NB4 (cell line): ENCODE results near the gene NCAPH2.

Experiments used
- DNase-seq: peaks from one replicate; pipeline ENCODE4 v3.0.0; 2010; ENCODE audit warnings: low read depth
- H3K4me3 ChIP-seq: one replicate; pipeline ENCODE4 v1.5.1; 2011; ENCODE audit warnings: mild to moderate bottlenecking, low read depth, low read length, moderate library complexity
- CTCF ChIP-seq: IDR thresholded peaks from one replicate; pipeline ENCODE4 v1.5.1; 2012; ENCODE audit warnings: low read depth, low read length
- MAX ChIP-seq: IDR thresholded peaks from 2 replicates; pipeline ENCODE4 v1.6.1; 2011; ENCODE audit warnings: low read depth, low read length
- MYC ChIP-seq: IDR thresholded peaks from 2 replicates; pipeline ENCODE4 v1.6.1; 2011; ENCODE audit warnings: low read depth, low read length
- POLR2A ChIP-seq: IDR thresholded peaks from 2 replicates; pipeline ENCODE4 v1.6.1; 2011; ENCODE audit warnings: mild to moderate bottlenecking; ENCODE audit not compliant: insufficient read length; ENCODE audit errors: extremely low read depth

The NCAPH2 gene

GRCh38 chr22:50463188-50463900 lies 44.7 kb upstream of the NCAPH2 start:
- DNase-seq, result no peak
- no peak for TF ChIP-seq POLR2A
- no peak for TF ChIP-seq MYC
- TF ChIP-seq MAX, result no peak
- TF ChIP-seq CTCF, result no peak
- H3K4me3 ChIP-seq, result no peak overlapping the region

- TF ChIP-seq CTCF, result no peak
- no peak for TF ChIP-seq MYC
- TF ChIP-seq MAX, result no peak
- no peak for TF ChIP-seq POLR2A
- H3K4me3 ChIP-seq, result no peak overlapping the region
- DNase-seq, result no peak
Measured at GRCh38 chr22:50464451-50464850, 43.6 kb upstream of the NCAPH2 start.

- H3K4me3 ChIP-seq, result no peak overlapping the region
- TF ChIP-seq POLR2A (no peak), CTCF (no peak), MYC (no peak), MAX (no peak)
- no peak for DNase-seq
Measured at GRCh38 chr22:50465066-50465930, 42.7 kb upstream of the NCAPH2 start.

- no peak overlapping the region for H3K4me3 ChIP-seq
- DNase-seq, result no peak
- TF ChIP-seq POLR2A (no peak), MAX (no peak), MYC (no peak), CTCF (no peak)
Measured at GRCh38 chr22:50467341-50467740, 40.7 kb upstream of the NCAPH2 start.

GRCh38 chr22:50467773-50468440 lies 40.1 kb upstream of the NCAPH2 start:
- H3K4me3 ChIP-seq, result no peak overlapping the region
- no peak for TF ChIP-seq MAX
- no peak for TF ChIP-seq CTCF
- no peak for TF ChIP-seq POLR2A
- TF ChIP-seq MYC, result no peak
- DNase-seq, result no peak
